Astrocyte (in vitro differentiated cells and primary cell): ENCODE measurements around the gene MYORG. TPM values are rescaled to one million over a fixed set of nuclear protein-coding genes. Genes with fewer than 3 reads are reported as not detected.
A peak's percentile ranks its signal among the peaks of the same experiment; 100 is the strongest.

Experiments
- DNase-seq: peaks from one replicate; pipeline ENCODE4 v3.0.0-alpha.2; 2010; ENCODE audit warnings: low read depth
- FAIRE-seq: peaks from 2 replicates; lab custom pipeline; 2011; peaks lifted over from hg19 to GRCh38; lab: Jason Lieb, UNC
- H2AFZ ChIP-seq: 2 replicates; pipeline ENCODE4 v1.6.0; 2012; ENCODE audit warnings: low read depth, low read length, inconsistent platforms
- H3K27ac ChIP-seq: 2 replicates; pipeline ENCODE4 v1.5.1; 2011; ENCODE audit warnings: low read depth, low read length, inconsistent platforms
- H3K27me3 ChIP-seq: 2 replicates; pipeline ENCODE4 v1.6.0; 2011; ENCODE audit warnings: low read length, inconsistent platforms; ENCODE audit not compliant: insufficient read depth
- H3K36me3 ChIP-seq: 2 replicates; pipeline ENCODE4 v1.5.1; 2011; ENCODE audit warnings: low read length, inconsistent platforms; ENCODE audit not compliant: insufficient read depth
- H3K4me1 ChIP-seq: 2 replicates; pipeline ENCODE4 v1.5.1; 2011; ENCODE audit warnings: low read length, inconsistent platforms; ENCODE audit not compliant: insufficient read depth
- H3K4me2 ChIP-seq: 2 replicates; pipeline ENCODE4 v1.6.0; 2012; ENCODE audit warnings: low read length, inconsistent platforms
- H3K4me3 ChIP-seq: 2 replicates; pipeline ENCODE4 v1.5.1; 2011; ENCODE audit warnings: low read depth, mild to moderate bottlenecking, low read length, inconsistent platforms; ENCODE audit not compliant: insufficient read depth
- H3K79me2 ChIP-seq: 2 replicates; pipeline ENCODE4 v1.6.0; 2012; ENCODE audit warnings: mild to moderate bottlenecking, low read length, inconsistent platforms; ENCODE audit not compliant: insufficient read depth
- H3K9ac ChIP-seq: 2 replicates; pipeline ENCODE4 v1.6.0; 2012; ENCODE audit warnings: mild to moderate bottlenecking, low read length, inconsistent platforms
- H3K9me3 ChIP-seq: 2 replicates; pipeline ENCODE4 v1.5.1; 2012; ENCODE audit warnings: low read depth, mild to moderate bottlenecking, low read length, inconsistent platforms; ENCODE audit not compliant: insufficient read depth
- H4K20me1 ChIP-seq: 2 replicates; pipeline ENCODE4 v1.6.0; 2012; ENCODE audit warnings: low read length, inconsistent platforms; ENCODE audit not compliant: insufficient read depth
- H3K27ac Mint-ChIP-seq: one replicate; pipeline ENCODE4 v1.8.0; 2021; ENCODE audit warnings: mild to moderate bottlenecking, mixed read lengths; ENCODE audit not compliant: unreplicated experiment
- H3K27me3 Mint-ChIP-seq: one replicate; pipeline ENCODE4 v1.8.0; 2021; ENCODE audit warnings: low read depth, mixed read lengths; ENCODE audit not compliant: unreplicated experiment
- H3K36me3 Mint-ChIP-seq: one replicate; pipeline ENCODE4 v1.8.0; 2021; ENCODE audit warnings: low read depth, mixed read lengths; ENCODE audit not compliant: unreplicated experiment
- H3K4me1 Mint-ChIP-seq: one replicate; pipeline ENCODE4 v1.8.0; 2021; ENCODE audit warnings: low read depth, mixed read lengths; ENCODE audit not compliant: unreplicated experiment
- H3K4me3 Mint-ChIP-seq: one replicate; pipeline ENCODE4 v1.8.0; 2021; ENCODE audit warnings: mild to moderate bottlenecking, moderate library complexity, mixed read lengths; ENCODE audit not compliant: unreplicated experiment
- H3K9me3 Mint-ChIP-seq: one replicate; pipeline ENCODE4 v1.8.0; 2021; ENCODE audit warnings: mild to moderate bottlenecking, mixed read lengths; ENCODE audit not compliant: unreplicated experiment
- EZH2 ChIP-seq: IDR thresholded peaks from 2 replicates; pipeline ENCODE4 v1.6.1; 2012; ENCODE audit warnings: mild to moderate bottlenecking, low read length, inconsistent platforms; ENCODE audit not compliant: insufficient read depth
- total RNA-seq: library from RNA; stranded (reverse); gene quantifications from 2 replicates; pipeline ENCODE4 v1.2.1, GENCODE V29; 2021
- TF ChIP-seq, protein P1 (sequence below): IDR thresholded peaks from 2 replicates; pipeline ENCODE4 v1.5.1; 2011; ENCODE audit warnings: low read depth, mild to moderate bottlenecking, inconsistent platforms, low read length, moderate library complexity; ENCODE audit not compliant: insufficient read depth

Gene MYORG
- total RNA-seq, 1 donor from 2014 or later = 6.9 TPM

GRCh38 chr9:34337403-34337802 is 39.3 kb downstream of the MYORG start:
- DNase-seq = no peak
- Mint-ChIP-seq H3K27ac (no peak overlapping the region), H3K9me3 (peaks cover 1% of the 10 kb centered on the region), H3K4me3 (no peak overlapping the region), H3K36me3 (peaks cover 22% of the 10 kb centered on the region), H3K27me3 (no peaks in the 10 kb centered on the region), H3K4me1 (peaks cover 16% of the 10 kb centered on the region)
- Histone ChIP-seq H3K27me3 (no peaks in the 10 kb centered on the region), H3K9me3 (no peaks in the 10 kb centered on the region), H4K20me1 (peaks cover 48% of the 10 kb centered on the region), H3K9ac (no peak overlapping the region), H3K36me3 (peaks cover 14% of the 10 kb centered on the region), H3K79me2 (peaks cover 38% of the 10 kb centered on the region), H2AFZ (no peak overlapping the region), H3K4me2 (no peak overlapping the region), H3K4me3 (no peak overlapping the region), H3K27ac (no peak overlapping the region), H3K4me1 (no peaks in the 10 kb centered on the region)
- TF ChIP-seq, protein P1, sequence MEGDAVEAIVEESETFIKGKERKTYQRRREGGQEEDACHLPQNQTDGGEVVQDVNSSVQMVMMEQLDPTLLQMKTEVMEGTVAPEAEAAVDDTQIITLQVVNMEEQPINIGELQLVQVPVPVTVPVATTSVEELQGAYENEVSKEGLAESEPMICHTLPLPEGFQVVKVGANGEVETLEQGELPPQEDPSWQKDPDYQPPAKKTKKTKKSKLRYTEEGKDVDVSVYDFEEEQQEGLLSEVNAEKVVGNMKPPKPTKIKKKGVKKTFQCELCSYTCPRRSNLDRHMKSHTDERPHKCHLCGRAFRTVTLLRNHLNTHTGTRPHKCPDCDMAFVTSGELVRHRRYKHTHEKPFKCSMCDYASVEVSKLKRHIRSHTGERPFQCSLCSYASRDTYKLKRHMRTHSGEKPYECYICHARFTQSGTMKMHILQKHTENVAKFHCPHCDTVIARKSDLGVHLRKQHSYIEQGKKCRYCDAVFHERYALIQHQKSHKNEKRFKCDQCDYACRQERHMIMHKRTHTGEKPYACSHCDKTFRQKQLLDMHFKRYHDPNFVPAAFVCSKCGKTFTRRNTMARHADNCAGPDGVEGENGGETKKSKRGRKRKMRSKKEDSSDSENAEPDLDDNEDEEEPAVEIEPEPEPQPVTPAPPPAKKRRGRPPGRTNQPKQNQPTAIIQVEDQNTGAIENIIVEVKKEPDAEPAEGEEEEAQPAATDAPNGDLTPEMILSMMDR = peak; percentile 30
- no peak for TF ChIP-seq EZH2
- no peak for FAIRE-seq

GRCh38 chr9:34335376-34335775 is 41.3 kb downstream of the MYORG start:
- TF ChIP-seq, protein P1 = no peak
- TF ChIP-seq EZH2 = no peak
- DNase-seq = no peak
- Mint-ChIP-seq H3K27ac (no peak overlapping the region), H3K36me3 (peaks cover 14% of the 10 kb centered on the region), H3K9me3 (peaks cover 1% of the 10 kb centered on the region), H3K4me1 (peaks cover 16% of the 10 kb centered on the region), H3K27me3 (no peaks in the 10 kb centered on the region), H3K4me3 (no peak overlapping the region)
- FAIRE-seq = no peak
- Histone ChIP-seq H3K27ac (no peak overlapping the region), H3K79me2 (peaks cover 39% of the 10 kb centered on the region), H3K4me3 (no peak overlapping the region), H2AFZ (no peak overlapping the region), H3K9me3 (no peaks in the 10 kb centered on the region), H3K36me3 (peaks cover 6% of the 10 kb centered on the region), H3K4me1 (no peaks in the 10 kb centered on the region), H3K4me2 (no peak overlapping the region), H3K9ac (no peak overlapping the region), H3K27me3 (no peaks in the 10 kb centered on the region), H4K20me1 (peaks cover 53% of the 10 kb centered on the region)

DNA sequence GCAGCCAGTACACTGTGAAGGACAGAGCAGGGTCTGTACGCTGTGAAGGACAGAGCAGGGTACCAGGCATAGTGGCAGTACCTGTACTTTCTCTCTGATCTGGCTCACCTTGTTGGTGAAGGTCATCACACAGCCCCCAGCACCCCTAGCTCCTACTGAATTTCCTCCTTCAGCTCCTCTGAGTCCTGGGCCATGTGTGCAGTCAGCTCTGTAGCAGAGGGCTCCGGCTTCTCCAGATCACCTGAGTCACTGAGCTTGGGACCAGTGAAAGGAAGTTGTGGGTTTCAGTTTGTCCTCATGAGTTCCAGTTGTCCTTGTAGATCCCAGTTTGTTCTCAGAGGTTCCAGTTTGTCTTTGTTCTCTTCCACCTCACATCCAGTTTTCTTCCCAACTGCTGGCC is 41.8 kb downstream of the MYORG start:
- no peaks in the 10 kb centered on the region for H3K27me3 ChIP-seq
- H3K79me2 ChIP-seq = peaks cover 44% of the 10 kb centered on the region
- no peaks in the 10 kb centered on the region for H3K9me3 ChIP-seq
- peaks cover 6% of the 10 kb centered on the region for H3K36me3 ChIP-seq
- TF ChIP-seq, protein P1 = no peak
- TF ChIP-seq EZH2 = no peak
- Mint-ChIP-seq H3K4me1 (peaks cover 16% of the 10 kb centered on the region), H3K36me3 (peaks cover 11% of the 10 kb centered on the region), H3K27ac (no peak overlapping the region), H3K27me3 (no peaks in the 10 kb centered on the region), H3K4me3 (no peak overlapping the region), H3K9me3 (no peaks in the 10 kb centered on the region)
- no peak overlapping the region for H3K4me2 ChIP-seq
- H3K4me3 ChIP-seq = no peak overlapping the region
- peaks cover 53% of the 10 kb centered on the region for H4K20me1 ChIP-seq
- no peak overlapping the region for H3K9ac ChIP-seq
- H3K27ac ChIP-seq = no peak overlapping the region
- H2AFZ ChIP-seq = no peak overlapping the region
- DNase-seq = no peak
- H3K4me1 ChIP-seq = no peaks in the 10 kb centered on the region
- FAIRE-seq = no peak
